CD4-positive, alpha-beta T cell treated with Interferon alpha-2 for 1 hour (primary cell): ENCODE data around the gene DCC.
"Not testable (repeated sequence)": the region's sequence is repeated elsewhere in the genome, so short reads cannot be mapped to it uniquely, and the experiment has no call there.

Experiments used
- DNase-seq, 2 donors: peaks; one replicate each; pipeline ENCODE4 v3.0.0-alpha.2; 2020 to 2022

The DCC gene

DNA sequence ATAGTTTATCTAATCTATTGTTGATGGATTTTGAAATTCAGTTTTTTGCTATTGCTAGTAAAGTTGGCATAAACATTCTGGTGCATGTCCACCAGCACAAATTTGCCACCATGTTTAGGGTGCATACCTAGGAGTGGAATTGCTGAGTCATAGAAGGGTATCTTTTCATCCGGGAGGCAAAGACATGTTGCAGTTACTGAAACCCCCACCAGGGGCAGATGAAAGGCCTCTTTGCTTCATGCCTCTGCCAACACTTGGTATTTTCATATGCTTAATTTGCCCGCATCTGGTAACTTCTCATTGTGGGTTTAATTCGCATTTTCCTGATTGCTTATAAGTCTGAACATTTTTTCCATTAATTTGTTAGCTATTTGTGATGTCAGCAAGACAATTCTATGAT is 8.2 kb downstream of the DCC start:
- DNase-seq, result no peak

DNA sequence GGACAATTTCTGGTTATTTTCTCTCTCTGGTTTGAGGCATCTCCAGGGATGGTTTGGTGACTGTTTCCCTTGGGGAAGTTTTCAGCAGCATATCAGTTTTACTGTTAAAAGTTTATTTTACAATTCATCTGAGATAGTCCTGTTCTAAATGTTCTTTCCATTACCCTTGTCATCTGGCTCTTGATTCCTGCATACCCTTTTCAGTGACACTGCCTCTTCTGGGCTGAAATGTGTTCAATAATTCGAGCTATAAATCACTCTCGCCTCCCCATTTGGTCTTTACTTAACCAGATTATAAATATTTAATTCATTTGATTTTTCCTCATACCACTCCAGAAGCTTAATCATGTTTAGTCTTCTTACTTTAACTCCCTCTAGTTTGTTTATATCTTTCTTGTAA is 9.5 kb downstream of the DCC start:
- no peak for DNase-seq

DNA sequence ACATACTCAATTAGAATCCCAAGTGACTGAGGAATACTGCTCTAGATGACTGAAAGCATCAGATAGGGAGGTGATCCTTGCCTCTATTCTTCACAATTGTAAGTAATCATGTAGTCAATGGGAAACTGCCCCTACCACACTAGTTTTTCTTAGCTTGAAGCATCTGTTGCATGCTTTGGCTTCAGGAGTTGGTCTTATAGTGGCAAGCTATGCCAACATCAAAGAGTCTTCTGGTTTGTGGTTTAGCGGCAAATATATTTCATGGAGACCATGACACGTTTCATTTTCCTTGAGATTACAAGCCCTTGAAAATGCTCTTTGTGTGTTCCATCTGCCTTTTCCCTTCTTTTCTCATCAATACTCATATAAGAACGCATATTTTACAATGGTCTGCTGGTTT is 12.9 kb downstream of the DCC start:
- no peak for DNase-seq

DNA sequence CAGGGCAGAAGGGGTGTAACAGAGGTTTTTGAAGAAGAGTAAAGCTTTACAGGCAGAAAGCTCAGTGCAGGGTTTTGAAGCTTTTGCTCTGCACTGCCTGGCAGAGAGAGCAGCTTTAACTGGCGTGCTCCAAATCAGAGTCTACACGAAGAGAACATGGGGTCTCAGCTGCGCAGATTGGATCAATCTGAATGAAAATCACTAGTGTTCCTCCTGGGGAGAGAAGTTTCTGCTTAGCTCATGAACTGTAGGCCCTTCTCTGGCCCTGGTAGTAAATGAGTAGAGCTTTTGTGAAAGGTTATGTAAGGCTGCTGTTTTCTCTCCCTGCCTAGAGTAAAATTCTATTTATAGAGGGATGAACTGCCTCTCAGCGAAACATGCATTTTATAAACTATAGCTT is 13.6 kb downstream of the DCC start:
- DNase-seq, result no peak

DNA sequence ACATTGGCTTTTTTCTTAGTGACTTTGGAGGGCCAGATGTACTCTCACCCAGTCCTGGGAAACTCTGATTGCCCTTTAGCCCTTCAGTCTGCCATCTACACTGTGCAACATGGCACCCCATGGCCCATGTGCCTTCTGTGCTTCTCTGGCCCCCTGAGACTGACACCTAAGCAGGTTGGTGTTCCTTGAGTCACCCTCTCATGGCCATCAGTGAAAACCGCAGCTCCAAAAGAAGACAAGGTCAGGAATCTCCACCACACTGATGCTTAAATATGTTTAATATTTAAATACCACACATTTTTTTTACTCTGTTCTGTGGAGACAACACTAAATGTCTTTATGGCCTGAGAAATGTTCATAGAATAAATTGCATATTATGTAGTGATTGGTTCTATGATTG is 23.9 kb downstream of the DCC start:
- no peak for DNase-seq

DNA sequence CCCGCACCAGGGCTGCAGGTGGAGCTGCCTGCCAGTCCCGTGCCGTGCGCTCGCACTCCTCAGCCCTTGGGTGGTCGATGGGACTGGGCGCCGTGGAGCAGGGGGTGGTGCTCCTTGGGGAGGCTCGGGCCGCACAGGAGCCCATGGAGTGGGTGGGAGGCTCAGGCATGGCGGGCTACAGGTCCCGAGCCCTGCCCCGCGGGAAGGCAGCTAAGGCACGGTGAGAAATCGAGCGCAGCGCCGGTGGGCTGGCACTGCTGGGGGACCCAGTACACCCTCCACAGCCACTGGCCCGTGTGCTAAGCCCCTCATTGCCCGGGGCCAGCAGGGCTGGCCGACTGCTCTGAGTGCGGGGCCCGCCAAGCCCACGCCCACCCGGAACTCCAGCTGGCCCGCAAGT is 26.9 kb downstream of the DCC start:
- not testable (repeated sequence) for DNase-seq

DNA sequence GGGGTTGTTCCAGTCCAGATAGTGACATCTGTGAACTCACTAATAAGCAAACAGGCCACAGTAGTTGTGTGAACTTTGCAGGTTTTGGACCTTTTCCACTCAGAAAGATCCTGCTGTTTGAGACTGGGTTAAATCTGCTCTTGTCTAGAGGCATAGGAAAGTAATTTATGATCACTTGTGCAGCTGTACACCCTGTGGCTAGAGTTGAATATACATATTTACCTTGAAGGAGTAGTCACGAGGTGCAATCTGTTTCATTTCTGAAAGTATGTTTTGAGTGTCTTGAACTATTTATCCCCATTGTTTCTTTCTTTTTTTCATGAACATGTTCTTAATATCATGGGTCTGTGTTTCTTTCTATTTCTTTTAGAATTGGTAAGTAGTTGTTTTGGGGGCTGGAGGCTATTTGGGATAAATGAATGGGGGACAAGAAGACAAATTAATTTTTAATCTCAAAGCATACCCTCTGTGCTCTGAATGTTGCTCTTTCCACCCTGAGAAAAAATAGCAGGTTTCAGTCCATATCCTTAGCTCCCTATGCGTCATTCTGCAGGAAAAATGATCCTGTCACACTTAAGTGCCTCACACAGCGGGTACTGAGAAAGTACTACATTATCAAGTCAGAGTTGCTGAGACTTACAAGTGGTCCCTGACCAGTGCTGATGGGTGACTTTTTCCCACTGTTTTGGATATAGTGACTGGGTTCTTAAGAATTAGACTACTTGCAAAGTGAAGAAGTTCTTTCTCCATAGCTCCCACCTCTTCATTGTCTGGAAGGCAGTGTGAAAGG is 28.2 kb downstream of the DCC start:
- DNase-seq, result no peak

DNA sequence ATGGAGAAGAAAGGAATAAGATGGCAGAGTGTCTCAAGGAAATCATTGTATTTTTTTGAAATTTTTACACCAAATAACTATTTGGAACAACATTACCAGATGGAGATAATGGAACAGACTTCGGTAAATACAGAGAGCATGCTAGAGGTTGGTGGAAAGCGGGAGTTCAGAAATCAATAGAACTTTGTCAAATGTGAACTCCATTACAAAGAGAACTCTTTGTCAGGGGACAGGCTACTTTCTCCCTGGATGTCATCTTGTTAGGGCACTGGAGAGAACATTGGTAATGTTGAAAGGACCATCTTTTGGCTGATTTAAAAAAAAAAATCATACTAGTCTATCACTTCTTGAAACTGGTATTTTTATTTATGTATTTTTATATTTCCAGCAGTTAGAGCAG is 30.8 kb downstream of the DCC start:
- DNase-seq, result no peak

DNA sequence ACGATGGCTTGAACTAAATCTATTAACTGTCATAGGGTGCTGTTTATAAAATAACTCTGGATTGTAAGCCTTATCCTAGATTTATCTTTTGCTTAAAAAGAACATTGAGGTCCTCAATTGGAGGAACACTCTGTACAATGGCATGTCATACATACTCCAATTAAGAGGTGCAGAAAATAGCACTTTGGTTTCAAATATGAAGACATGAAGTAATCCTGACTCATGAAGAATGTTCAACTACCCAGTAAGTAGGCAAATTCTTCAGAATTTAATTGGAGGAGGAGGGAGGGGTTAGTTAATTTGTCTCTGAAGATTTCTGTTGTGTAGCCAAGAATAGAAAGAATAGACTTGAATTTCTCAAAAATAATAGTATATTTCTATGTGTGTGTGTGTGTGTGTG is 36.1 kb downstream of the DCC start:
- DNase-seq, result no peak

DNA sequence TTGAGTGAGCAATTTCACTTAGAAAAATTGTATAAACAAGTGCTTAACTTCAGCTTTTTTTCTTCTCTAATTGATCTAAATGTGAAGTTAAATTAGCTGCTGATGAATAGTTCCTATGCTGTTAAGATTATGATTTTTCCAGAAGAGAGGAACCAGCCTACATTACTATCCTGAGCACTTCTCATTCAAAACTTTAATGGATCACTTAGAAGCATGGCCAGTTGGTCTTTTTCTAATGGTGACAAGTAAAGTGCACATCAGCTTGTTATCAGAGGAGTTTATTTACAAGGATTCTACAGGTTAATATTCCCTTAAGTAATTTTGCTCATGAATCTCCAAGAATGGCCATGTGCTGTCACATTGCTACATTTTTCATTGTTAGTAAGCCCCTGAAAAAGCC is 37.1 kb downstream of the DCC start:
- DNase-seq, result no peak

DNA sequence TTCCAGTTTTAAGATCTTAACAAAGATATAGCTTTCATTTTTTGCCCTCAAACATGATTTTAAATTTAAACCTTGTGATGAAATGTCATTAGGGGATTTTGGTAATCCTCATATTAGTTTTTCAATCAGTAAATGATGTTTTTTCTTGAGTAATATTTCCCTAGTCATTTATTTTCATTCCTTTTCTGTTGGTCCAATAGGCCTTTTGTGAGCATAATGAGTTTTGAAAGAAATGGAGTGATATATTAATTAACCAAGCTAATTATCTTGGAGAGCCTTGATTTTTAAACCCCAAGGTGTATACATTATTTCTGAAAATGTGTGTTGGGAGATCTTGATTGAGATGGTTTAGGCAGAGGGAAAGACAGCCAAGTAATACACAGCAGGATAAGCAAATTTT is 46.3 kb downstream of the DCC start:
- no peak for DNase-seq

DNA sequence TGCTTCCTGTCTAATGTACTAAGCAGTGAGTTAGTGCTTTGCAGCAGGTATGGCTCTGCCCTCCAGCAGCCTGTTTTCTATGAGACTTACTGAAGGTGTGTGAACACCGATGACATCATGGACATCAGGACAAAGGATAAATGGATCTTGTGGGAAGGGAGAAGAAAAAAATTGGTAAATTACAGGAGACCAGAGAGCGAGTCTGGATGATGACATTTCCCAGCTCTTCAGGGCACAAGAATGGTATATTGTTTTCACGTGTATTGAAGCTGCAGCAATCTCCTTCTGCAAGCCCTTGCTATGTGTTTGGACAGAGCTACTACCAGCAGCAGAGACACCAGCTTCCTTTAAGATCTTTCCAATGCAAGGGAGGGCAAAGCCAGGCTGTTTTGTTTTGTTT is 47.2 kb downstream of the DCC start:
- no peak for DNase-seq

DNA sequence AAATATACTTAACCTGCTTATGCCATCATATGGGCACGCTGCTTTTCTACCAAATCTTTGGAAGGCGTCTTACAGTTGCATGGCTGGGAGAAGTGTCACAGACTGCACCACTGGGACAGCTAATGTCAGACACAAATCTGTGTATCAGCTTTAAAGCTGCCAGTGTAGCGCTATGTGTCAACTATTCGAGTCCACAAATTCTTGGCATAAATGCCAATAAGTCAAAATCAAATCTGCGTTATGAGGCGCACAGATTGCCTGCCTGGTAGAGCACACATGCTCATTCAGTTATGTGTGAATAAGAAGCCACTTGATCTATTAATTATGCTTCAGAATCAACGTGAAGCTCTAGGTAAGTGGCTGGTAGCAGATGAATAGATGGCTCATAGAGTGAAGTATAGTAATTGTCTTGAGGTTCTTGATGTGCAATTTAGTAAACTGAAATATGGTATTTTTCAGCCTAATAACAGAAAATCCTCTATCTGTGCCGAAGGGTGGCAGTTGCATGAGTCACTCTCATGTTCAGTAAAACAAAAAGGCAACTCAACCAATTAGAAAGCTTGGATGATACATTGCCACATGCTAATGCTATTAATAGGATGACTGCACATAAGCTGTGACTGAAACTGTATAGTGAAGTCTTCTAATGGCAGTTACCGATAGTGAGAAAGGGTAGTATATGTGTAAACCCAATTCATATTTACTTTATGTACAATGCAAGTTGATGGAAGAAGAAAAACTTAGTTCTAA is 52.0 kb downstream of the DCC start:
- no peak for DNase-seq

DNA sequence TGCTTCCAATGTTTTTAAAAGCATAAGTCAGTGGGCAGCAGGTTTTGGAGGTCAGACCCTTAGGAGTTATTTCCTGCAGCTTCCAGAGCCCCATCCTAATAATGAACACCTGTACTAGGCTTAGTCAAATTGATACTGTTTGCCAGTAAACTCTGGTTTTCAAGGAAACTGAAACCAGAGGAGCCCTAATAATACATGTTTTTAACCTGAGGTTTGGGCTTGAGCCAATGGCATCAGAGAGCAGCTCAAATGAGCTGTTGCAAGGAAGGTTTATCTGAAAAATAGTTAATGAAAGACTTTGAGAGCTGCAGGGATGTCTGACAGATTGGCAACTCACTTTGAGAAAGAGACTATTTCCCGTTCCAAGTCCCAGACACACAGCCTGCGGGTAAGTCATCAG is 54.6 kb downstream of the DCC start:
- no peak for DNase-seq

DNA sequence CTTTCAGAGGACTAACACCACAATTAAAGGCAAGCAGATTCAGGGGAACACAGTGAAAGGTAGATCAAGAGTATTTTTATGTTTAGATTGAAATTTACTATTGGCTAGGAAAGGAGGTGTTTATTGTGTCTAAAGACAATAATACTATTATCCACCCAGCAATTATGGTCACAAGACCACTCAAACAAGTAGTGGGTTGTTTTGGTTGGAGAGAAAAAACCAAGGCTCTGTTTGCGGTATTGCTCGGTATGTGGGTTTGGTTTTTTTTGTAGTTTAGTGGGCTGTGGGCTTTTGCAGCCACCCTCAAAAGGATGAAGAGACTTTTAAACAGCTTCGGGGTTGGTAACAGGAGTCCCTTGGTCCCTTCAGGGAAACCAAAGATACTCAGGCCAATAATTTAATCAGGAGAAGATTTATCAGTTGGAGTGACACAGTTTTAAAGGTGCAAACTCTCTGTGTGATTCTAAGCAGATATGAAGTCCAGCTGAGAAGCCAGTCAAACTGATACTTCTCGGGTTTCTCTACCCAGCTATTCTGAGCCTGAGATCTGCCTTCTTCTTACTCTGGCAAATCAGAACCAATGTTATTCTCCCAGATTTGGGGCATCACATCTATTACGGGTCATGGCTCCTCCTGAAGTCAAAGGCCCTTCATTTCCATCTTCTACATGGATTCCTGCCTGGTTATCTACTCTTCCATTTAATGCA is 55.3 kb downstream of the DCC start:
- DNase-seq, result no peak

DNA sequence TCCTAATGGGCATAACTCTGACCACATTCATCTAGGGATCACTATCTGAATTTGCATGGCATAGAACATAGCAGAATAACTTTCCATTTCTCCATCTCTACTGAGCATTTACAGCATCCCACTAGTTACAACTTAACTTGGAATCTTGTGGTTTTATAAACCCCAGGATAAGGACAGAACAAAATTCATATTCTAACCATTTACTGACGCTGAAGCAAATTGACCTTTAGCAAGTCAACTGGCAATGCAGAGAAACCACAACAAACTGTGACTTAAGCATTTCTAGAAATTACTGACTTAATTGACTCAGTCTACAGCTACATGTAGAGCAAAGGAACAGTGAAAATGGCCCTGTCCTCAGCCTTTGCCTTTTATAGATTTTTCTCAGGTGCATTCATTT is 61.2 kb downstream of the DCC start:
- DNase-seq, result no peak

DNA sequence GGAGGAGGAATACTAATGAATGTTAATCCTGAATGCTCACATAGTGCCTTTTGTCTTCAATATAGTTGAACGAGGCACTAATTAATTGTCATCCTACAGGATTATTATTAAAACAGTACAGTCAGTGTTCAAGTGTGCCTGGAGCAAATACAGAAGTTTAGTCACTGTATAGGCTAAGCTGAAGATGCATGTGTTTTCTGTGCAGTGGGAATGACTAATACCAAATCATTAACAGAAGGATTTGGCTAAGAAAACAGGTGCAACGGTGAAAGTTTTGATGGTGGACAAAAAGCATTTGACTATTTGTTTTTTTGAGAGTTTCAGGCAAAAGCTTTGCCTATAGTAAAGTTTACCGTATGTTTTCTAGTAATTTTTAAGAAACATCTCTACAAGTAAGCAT is 62.8 kb downstream of the DCC start:
- no peak for DNase-seq

DNA sequence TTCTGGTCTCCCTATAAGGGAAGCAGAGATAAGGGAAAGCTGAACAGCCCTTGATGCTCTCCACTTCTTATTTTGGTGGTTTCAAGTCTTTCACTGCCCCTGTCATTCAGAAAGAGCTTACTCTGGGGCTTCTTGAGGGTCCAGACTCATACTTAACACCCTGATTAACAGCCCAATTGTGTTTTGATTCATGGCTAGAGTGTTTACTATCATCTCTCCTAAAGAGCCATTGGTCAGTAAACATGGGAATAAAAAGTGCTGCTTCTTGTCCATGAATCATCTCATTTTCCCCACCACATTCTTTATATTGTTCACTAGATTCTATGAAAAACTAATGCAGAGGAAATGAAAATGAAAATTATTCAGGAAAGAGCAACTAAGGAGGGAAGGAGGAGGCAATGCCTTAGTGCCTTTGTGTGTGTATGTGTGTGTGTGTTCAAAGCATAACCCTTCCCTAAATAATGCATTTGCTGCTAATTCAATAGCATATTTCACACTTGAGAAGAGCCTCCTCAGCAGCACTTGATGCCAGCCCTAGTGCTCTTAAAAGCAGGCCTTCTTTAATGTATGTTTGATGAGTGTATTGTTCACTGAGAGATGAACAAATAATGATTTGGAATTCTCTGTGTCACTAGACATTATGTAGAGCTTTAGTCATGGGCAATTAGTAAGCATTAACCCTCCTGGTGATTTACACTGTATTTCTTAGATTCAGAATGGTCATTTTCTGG is 63.5 kb downstream of the DCC start:
- no peak for DNase-seq

DNA sequence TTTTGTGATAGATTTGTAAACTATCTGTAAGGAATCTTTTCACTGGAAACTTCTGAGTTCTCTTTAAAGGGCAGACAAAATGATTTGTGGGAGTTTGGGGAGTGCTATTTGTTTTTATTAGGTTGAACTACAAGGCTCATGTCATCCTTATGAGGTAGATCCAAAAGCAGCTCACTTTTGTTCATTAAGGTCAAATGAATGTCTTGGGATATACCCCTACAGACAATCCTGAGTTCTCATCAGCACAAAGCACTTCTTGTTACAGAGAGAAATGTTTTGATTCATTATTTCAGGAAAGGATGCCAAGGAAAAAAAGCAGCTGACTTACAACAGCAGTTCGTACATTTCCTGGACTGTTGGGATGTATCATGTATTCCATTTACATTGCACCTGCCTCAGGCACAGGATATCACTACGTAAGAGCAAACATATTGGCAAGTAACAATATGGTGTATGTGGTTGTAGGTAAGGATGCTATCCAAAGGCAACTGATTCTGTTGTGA is 68.9 kb downstream of the DCC start:
- DNase-seq, result no peak

DNA sequence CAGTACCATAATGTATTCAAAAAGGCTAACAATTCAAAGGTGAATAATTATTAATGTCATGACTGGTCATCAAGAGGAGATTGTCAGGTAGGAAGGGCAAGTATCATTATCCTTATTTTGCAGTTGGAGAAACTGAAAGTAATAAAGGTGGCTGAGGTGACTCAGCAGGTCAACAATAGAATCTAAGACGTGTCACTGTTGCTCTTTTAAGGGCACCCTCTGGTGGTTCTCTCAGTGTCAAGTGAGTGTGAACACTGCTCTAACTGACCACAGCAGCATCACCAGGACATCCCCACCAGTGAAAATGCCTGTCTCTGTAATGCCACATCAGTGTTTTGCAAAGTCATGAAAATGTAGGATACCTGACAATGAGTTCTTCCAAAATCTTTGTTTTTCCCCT is 69.7 kb downstream of the DCC start:
- no peak for DNase-seq

DNA sequence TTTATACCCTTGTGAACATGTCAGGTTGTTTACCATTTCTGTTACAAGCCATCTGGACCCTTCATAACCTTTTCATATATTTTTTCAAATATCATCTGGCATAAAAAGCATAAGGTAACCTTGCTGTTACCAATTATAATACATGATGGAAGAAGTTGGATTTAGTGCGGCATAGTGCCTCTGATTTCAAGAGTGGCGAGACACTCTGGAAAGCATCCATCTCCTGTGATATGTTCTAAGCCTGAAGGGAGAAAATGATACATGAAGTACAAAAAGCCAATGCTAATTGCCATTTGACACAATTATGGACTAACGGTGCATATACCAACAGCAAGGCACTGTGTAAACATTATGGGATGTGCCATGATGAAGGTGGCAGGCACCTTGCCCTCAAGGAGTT is 75.1 kb downstream of the DCC start:
- DNase-seq, result no peak

DNA sequence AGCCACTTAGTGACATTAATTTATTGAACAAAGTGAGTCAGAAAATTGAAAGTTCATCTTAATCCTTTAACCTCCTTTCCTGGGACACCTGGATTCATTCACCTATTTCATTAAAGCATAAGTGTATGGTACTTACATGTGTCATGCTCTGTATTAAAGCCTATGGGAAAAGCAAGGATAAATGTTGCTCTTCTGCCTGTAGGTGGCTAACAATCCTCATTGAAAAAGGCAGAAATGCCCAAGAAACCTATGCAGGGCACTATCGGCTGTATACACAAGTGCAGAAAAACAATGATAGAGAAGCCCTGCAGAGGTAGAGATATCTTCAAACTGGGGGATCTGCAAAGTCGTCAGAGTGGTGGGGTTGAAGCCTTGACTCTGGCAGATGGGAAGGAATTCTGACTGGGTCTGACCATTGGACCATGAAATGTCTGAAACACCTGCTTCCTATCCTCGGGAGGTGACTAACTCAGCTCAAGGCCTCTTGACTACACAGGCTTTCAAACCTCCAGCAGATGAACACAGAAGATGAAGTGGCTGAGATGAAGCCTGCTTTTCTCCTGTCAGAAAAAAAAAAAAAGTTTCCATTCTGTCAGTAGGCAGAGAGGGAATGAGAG is 83.1 kb downstream of the DCC start:
- DNase-seq, result no peak

DNA sequence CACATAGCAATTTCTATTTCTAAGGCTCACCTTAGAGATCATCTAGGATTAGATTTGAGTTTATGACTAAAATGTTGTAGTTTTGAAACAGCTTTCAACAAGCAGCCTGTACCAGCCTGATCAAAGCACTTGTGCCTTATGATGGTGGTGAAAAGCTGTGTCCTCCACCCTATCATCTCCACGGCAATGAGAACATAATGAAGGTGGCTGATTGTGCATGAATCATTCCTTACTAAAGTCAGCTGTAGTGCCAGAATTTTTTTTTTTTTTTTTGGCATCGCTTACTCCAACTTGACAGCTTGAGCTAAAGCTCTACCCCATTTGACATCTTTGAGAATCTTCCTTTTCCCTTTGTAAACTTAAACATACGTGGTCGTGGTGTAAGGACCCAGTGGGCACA is 86.0 kb downstream of the DCC start:
- no peak for DNase-seq
